DMS53 treated with DMSO at 0.1 percent for 48 hours (cell line): Measurements from ENCODE around the gene RELB.

ENCODE experiments used
- DNase-seq: peaks from one replicate; lab custom pipeline; 2025; ENCODE audit not compliant: unreplicated experiment; lab: John Stamatoyannopoulos, UW

The RELB gene

GRCh38 chr19:45021971-45022370, 20.7 kb downstream of the RELB start:
- no peak for DNase-seq

GRCh38 chr19:45023048-45023447, 21.8 kb downstream of the RELB start:
- no peak for DNase-seq

- DNase-seq: no peak
Observed at GRCh38 chr19:45025264-45025663, 24.0 kb downstream of the RELB start.

- no peak for DNase-seq
Observed at GRCh38 chr19:45027371-45027770, 26.1 kb downstream of the RELB start.

- DNase-seq: no peak
Observed at GRCh38 chr19:45030825-45031224, 29.6 kb downstream of the RELB start.

GRCh38 chr19:45032421-45032820, 31.2 kb downstream of the RELB start:
- no peak for DNase-seq

- no peak for DNase-seq
Observed at GRCh38 chr19:45035755-45036154, 34.5 kb downstream of the RELB start.

- DNase-seq: no peak
Observed at GRCh38 chr19:45037393-45038169, 36.3 kb downstream of the RELB start.

- DNase-seq: peak; percentile 51
Observed at GRCh38 chr19:45038931-45039893, 37.9 kb downstream of the RELB start, which contains the start of gene CLASRP. CLASRP (plus strand) TSS chr19:45039045; CDS start chr19:45040213, 1,168 bp downstream.

- DNase-seq: no peak
Observed at GRCh38 chr19:45040059-45040771, 39.0 kb downstream of the RELB start.

GRCh38 chr19:45041125-45041524, 39.9 kb downstream of the RELB start:
- no peak for DNase-seq

GRCh38 chr19:45045671-45046353, 44.5 kb downstream of the RELB start:
- DNase-seq: peak; percentile 40

GRCh38 chr19:45046355-45046754, 45.1 kb downstream of the RELB start:
- DNase-seq: no peak

- DNase-seq: no peak
Observed at GRCh38 chr19:45047188-45047797, 46.0 kb downstream of the RELB start.

GRCh38 chr19:45049073-45049736, 47.9 kb downstream of the RELB start:
- DNase-seq: no peak

GRCh38 chr19:45050036-45050435, 48.8 kb downstream of the RELB start:
- DNase-seq: no peak

- DNase-seq: no peak
Observed at GRCh38 chr19:45051929-45052579, 50.8 kb downstream of the RELB start.

GRCh38 chr19:45056831-45057230, 55.6 kb downstream of the RELB start:
- DNase-seq: no peak

- no peak for DNase-seq
Observed at GRCh38 chr19:45057444-45057843, 56.2 kb downstream of the RELB start.
